ENCODE results near the gene HIC1. TPM values are rescaled to one million over a fixed set of nuclear protein-coding genes. Genes with fewer than 3 reads are reported as not detected.

HIC1 gene
- total and polyA plus RNA-seq, 7 donors, result 2.0 to 12.6 (median 4.3) TPM

- no peak overlapping the region for H3K27ac ChIP-seq
- ATAC-seq, result no peak
- no peak for DNase-seq
- no peaks in the 10 kb centered on the region for H3K9me3 ChIP-seq
- WGBS, 3 donors, result 81 to 89% (median 88%) methylated on average over 6 of the region's 6 CpGs
- peaks cover 24% of the 10 kb centered on the region for H3K4me1 ChIP-seq
- H3K36me3 ChIP-seq (ENCODE audit: insufficient read depth in 1 of 2, low read depth in 1 of 2), result peaks cover 2 to 16% of the 10 kb centered on the region in 2 donors
- intact Hi-C loops (cut with DNase I), result no loop called here
- H3K4me3 ChIP-seq, result no peak overlapping the region
- TF ChIP-seq, protein P1, sequence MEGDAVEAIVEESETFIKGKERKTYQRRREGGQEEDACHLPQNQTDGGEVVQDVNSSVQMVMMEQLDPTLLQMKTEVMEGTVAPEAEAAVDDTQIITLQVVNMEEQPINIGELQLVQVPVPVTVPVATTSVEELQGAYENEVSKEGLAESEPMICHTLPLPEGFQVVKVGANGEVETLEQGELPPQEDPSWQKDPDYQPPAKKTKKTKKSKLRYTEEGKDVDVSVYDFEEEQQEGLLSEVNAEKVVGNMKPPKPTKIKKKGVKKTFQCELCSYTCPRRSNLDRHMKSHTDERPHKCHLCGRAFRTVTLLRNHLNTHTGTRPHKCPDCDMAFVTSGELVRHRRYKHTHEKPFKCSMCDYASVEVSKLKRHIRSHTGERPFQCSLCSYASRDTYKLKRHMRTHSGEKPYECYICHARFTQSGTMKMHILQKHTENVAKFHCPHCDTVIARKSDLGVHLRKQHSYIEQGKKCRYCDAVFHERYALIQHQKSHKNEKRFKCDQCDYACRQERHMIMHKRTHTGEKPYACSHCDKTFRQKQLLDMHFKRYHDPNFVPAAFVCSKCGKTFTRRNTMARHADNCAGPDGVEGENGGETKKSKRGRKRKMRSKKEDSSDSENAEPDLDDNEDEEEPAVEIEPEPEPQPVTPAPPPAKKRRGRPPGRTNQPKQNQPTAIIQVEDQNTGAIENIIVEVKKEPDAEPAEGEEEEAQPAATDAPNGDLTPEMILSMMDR (IDR thresholded peaks at IDR 0.05), result no peak
- H3K27me3 ChIP-seq (ENCODE audit: insufficient read depth in 3 of 3, low read length in 2 of 3), result peaks cover 0 to 28% (median 4%) of the 10 kb centered on the region in 3 donors
These were observed 7.3 kb upstream of the HIC1 start for GRCh38 chr17:2047590-2047989.

DNA sequence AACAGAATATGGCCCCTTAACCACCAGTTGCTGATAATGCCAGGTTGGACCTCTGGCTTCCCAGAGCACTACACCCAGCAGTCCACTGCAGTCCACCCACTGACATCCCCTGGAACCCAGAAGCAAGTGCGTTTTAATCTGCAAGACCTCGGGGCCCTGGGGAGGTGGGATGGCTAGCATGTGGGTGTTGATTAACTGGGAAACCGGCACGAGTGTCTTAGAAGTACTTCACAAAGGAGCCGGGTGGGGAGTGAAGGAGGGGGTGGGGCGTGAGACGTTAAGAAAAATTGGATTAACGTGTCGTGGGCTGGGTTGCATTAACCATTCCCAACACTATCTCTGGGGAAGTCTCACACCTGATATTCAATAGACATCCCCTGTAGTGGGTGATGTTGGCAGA is 6.1 kb upstream of the HIC1 start:
- H3K4me1 ChIP-seq, result peaks cover 18% of the 10 kb centered on the region
- no peaks in the 10 kb centered on the region for H3K9me3 ChIP-seq
- intact Hi-C loops (cut with DNase I), result no loop called here
- ATAC-seq, result no peak
- H3K4me3 ChIP-seq, result peak overlapping the region; percentile 88
- TF ChIP-seq, protein P1 (IDR thresholded peaks at IDR 0.05), result no peak
- peaks cover 0 to 32% (median 4%) of the 10 kb centered on the region in 3 donors for H3K27me3 ChIP-seq (ENCODE audit: insufficient read depth in 3 of 3, low read length in 2 of 3)
- peaks cover 2 to 5% of the 10 kb centered on the region in 2 donors for H3K36me3 ChIP-seq (ENCODE audit: insufficient read depth in 1 of 2, low read depth in 1 of 2)
- WGBS, 3 donors, result 11 to 18% (median 16%) methylated on average over 9 of the region's 9 CpGs
- no peak for DNase-seq
- H3K27ac ChIP-seq, result no peak overlapping the region

- H3K27ac ChIP-seq, result no peak overlapping the region
- intact Hi-C loops (cut with DNase I), result no loop called here
These were observed 5.3 kb upstream of the HIC1 start for GRCh38 chr17:2049333-2050299.

GRCh38 chr17:2050300-2051060 is 4.4 kb upstream of the HIC1 start:
- peaks cover 11% of the 10 kb centered on the region for H3K4me1 ChIP-seq
- WGBS, 3 donors, result 1% methylated on average over 37 to 88 of the region's 88 CpGs
- H3K27ac ChIP-seq, result no peak overlapping the region
- intact Hi-C loops (cut with DNase I), result no loop called here
- no peaks in the 10 kb centered on the region for H3K36me3 ChIP-seq (ENCODE audit: insufficient read depth in 1 of 2, low read depth in 1 of 2)
- TF ChIP-seq, protein P1 (IDR thresholded peaks at IDR 0.05), result no peak
- H3K4me3 ChIP-seq, result peak overlapping the region; percentile 70
- DNase-seq (peak; percentile 74 to 81), ATAC-seq (peak; percentile 31 to 56 (median 50))
- H3K9me3 ChIP-seq, result no peaks in the 10 kb centered on the region
- peaks cover 0 to 34% (median 5%) of the 10 kb centered on the region in 3 donors for H3K27me3 ChIP-seq (ENCODE audit: insufficient read depth in 3 of 3, low read length in 2 of 3)

More at GRCh38 chr17:2049333-2050299, 5.3 kb upstream of the HIC1 start:
- TF ChIP-seq, protein P1 (IDR thresholded peaks at IDR 0.05), result no peak
- Histone ChIP-seq H3K9me3 (no peaks in the 10 kb centered on the region), H3K4me1 (peaks cover 11% of the 10 kb centered on the region), H3K27me3 (ENCODE audit: insufficient read depth in 3 of 3, low read length in 2 of 3) (peaks cover 0 to 34% (median 4%) of the 10 kb centered on the region in 3 donors), H3K36me3 (ENCODE audit: insufficient read depth in 1 of 2, low read depth in 1 of 2) (no peaks in the 10 kb centered on the region), H3K4me3 (peak overlapping the region; percentile 88)
- 2 to 6% (median 4%) methylated on average over 32 to 104 of the region's 104 CpGs for WGBS, 3 donors
- DNase-seq, result peak; percentile 90 to 91
- peak; percentile 44 to 57 (median 51) for ATAC-seq
